Retinal pigment epithelial cell (primary cell): ENCODE results near the gene YIPF1.
"Not testable (repeated sequence)": the region's sequence is repeated elsewhere in the genome, so short reads cannot be mapped to it uniquely, and the experiment has no call there.

ENCODE experiments used
- DNase-seq: peaks from one replicate; pipeline ENCODE4 v3.0.0-alpha.2; 2010; ENCODE audit warnings: low read depth
- H3K4me3 ChIP-seq: 2 replicates; pipeline ENCODE4 v1.5.1; 2011; ENCODE audit warnings: mild to moderate bottlenecking, low read length, control low read depth, moderate library complexity
- TF ChIP-seq, protein P1 (sequence below): conservative IDR thresholded peaks from 2 replicates; pipeline ENCODE4 v1.5.1; 2011; ENCODE audit warnings: low read depth, low read length, control low read depth, inconsistent platforms

YIPF1 gene

DNA sequence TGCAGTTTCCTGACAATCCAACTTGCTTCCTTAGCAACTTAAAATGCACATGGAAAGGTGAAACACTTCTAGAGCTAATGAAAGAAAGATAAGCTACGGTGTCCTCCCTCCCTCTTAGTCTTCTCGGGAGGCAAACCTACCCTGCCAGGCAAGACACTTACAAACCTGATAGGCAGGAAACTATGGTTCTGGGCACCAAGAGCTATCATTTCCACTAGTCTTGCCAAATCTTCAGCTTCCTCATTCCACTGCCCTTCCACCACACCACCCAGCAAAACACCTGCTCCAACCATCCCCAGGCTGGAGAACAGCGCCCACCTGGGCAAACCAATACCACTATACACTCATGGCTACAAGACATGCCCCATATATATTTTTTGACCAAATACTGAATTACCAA, 66.7 kb downstream of the YIPF1 start:
- TF ChIP-seq, protein P1, sequence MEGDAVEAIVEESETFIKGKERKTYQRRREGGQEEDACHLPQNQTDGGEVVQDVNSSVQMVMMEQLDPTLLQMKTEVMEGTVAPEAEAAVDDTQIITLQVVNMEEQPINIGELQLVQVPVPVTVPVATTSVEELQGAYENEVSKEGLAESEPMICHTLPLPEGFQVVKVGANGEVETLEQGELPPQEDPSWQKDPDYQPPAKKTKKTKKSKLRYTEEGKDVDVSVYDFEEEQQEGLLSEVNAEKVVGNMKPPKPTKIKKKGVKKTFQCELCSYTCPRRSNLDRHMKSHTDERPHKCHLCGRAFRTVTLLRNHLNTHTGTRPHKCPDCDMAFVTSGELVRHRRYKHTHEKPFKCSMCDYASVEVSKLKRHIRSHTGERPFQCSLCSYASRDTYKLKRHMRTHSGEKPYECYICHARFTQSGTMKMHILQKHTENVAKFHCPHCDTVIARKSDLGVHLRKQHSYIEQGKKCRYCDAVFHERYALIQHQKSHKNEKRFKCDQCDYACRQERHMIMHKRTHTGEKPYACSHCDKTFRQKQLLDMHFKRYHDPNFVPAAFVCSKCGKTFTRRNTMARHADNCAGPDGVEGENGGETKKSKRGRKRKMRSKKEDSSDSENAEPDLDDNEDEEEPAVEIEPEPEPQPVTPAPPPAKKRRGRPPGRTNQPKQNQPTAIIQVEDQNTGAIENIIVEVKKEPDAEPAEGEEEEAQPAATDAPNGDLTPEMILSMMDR = no peak
- no peak overlapping the region for H3K4me3 ChIP-seq
- no peak for DNase-seq

DNA sequence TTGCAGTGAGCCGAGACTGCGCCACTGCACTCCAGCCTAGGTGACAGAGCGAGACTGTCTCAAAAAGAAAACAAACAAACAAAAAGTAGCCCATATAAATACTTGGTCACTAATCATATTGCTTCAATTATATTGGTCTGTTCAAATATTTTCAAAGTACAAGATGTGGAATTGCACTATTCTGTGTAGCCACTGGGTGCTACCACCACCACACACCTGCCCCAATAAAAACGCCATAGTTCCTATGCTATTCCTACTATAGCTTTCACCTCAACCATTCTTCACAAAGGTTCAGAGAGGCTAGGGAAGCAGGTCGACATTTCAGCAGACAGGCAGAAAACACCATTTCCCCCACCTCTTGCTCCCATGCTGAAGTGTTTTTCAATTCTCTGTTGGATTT, 68.2 kb downstream of the YIPF1 start:
- TF ChIP-seq, protein P1 = peak; percentile 12
- no peak for DNase-seq
- H3K4me3 ChIP-seq = no peak overlapping the region

DNA sequence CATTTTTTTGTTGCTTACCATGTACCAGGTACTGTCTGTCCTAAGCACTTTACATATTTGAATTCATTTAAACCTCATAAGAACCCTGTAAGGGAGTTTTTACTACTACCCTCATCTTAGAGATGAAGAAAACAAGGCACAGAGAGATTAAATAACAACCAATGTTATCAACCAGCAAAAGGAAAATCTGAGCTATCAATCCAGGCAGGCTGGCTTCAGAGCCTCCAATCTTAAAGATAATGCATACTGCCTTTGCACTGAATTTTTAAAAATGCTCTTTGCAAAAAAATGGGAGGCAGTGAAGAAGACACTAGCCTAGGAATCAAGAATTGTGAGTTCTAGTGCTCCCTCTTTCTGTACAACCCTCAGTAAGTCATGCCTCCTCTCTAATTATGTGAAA, 70.2 kb downstream of the YIPF1 start:
- DNase-seq = no peak
- TF ChIP-seq, protein P1 = no peak
- H3K4me3 ChIP-seq = no peak overlapping the region

DNA sequence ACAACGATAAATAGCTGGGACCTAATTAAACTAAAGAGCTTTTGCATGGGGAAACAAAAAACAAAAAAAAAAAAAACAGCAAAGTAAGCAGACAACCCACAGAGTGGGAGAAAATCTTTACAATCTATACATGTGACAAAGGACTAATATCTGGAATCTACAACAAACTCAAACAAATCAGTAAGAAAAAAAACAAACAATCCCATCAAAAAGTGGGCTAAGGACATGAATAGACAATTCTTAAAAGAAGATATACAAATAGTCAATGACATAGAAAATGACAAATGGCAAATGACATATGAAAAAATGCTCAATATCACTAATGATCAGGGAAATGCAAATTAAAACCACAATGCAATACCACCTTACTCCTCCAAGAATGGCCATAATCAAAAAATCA, 73.0 kb downstream of the YIPF1 start:
- H3K4me3 ChIP-seq, DNase-seq: not testable (repeated sequence)

DNA sequence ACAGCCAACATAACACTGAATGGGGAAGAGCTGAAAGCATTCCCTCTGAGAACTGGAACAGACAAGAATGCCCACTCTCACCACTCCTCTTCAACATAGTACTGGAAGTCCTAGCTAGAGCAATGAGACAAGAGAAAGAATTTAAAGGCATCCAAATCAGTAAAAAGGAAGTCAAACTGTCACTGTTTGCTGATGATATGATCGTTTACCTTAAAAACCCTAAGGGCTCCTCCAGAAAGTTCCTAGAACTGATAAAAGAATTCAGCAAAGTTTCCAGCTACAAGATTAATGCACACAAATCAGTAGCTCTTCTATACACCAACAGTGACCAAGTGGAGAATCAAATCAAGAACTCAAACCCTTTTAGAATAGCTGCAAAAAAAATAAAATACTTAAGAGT, 74.1 kb downstream of the YIPF1 start:
- not testable (repeated sequence) for H3K4me3 ChIP-seq, DNase-seq

DNA sequence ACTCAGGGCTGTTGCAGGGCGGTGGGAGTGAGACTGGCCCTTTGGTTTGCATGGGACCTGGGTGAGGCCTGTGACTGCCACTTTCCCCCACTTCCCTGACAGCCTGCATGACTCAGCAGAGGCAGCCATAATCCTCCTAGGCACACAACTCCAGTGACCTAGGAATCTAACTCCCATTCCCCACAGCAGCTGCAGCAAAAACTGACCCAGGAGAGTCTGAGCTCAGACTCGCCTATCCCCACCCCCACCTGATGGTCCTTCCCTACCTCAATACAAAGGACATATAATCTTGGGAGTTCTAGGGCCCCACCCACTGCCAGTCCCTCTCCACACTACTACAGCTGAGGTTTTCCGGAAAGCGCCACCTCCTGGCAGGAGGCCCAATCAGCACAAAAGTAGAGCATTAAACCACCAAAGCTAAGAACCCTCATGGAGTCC, 78.2 kb downstream of the YIPF1 start:
- no peak overlapping the region for H3K4me3 ChIP-seq
- DNase-seq = peak; percentile 12
- TF ChIP-seq, protein P1 = peak; percentile 32

DNA sequence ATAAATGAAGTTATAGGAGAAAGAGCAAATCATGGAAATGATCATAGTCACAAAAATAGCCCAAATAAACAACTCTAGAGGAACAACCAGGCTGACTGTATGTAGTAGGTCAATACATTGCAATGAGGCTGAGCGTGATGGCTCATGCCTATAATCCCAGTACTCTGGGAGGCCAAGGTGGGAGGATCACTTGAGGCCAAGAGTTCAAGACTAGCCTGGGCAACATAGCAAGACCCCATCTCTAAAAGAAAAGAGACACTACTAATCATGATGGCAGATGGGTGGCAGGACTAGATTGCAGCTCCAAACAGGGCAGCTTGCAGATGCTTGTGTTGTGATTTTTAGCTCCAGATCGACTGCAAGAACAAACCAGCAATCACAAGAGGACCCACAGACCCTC, 79.1 kb downstream of the YIPF1 start:
- TF ChIP-seq, protein P1 = no peak
- DNase-seq = no peak
- no peak overlapping the region for H3K4me3 ChIP-seq

DNA sequence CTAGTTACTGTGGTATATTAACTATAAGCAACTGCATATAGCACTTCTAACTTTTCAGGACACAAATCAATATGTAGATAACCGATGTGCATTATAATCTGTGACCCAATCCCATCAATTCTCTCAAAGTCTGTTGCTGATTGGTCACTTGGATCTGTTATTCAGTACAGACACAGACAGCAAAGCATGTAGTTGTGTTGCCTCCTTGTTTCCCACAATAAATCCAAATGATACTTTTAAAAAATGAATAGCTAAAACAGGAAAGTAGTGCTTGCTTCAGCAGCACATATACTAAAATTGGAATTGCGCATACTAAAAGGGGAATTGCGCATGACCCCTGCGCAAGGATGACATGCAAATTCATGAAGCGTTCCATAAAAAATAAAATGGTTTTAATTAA, 79.6 kb downstream of the YIPF1 start:
- TF ChIP-seq, protein P1 = no peak
- no peak for DNase-seq
- no peak overlapping the region for H3K4me3 ChIP-seq
